ENCODE results near the gene EFTUD2.

EFTUD2 gene

GRCh38 chr17:44906763-44907728 is 7.8 kb upstream of the EFTUD2 start:
- no peak for FAIRE-seq
- TF ChIP-seq POLR2A (IDR thresholded peaks at IDR 0.05; ENCODE audit: low read depth, low read length) (no peak), POLR2AphosphoS5 (IDR thresholded peaks at IDR 0.05; ENCODE audit: low read depth, low read length) (no peak), TAF1 (IDR thresholded peaks at IDR 0.05; ENCODE audit: borderline replicate concordance, low read depth, low read length) (no peak)
- no peak for DNase-seq (ENCODE audit: insufficient read length)

- DNase-seq (ENCODE audit: insufficient read length), result no peak
- TF ChIP-seq POLR2AphosphoS5 (IDR thresholded peaks at IDR 0.05; ENCODE audit: low read depth, low read length) (no peak), TAF1 (IDR thresholded peaks at IDR 0.05; ENCODE audit: borderline replicate concordance, low read depth, low read length) (no peak), POLR2A (IDR thresholded peaks at IDR 0.05; ENCODE audit: low read depth, low read length) (no peak)
- FAIRE-seq, result no peak
These were observed 6.9 kb upstream of the EFTUD2 start for GRCh38 chr17:44906010-44906646.

GRCh38 chr17:44905006-44906000 is 6.1 kb upstream of the EFTUD2 start:
- FAIRE-seq (no peak), DNase-seq (ENCODE audit: insufficient read length) (no peak)
- TF ChIP-seq TAF1 (IDR thresholded peaks at IDR 0.05; ENCODE audit: borderline replicate concordance, low read depth, low read length), result no peak
- TF ChIP-seq POLR2AphosphoS5 (IDR thresholded peaks at IDR 0.05; ENCODE audit: low read depth, low read length), result no peak
- TF ChIP-seq POLR2A (IDR thresholded peaks at IDR 0.05; ENCODE audit: low read depth, low read length), result no peak

- no peak for TF ChIP-seq POLR2A (IDR thresholded peaks at IDR 0.05; ENCODE audit: low read depth, low read length)
- TF ChIP-seq POLR2AphosphoS5 (IDR thresholded peaks at IDR 0.05; ENCODE audit: low read depth, low read length), result no peak
- TF ChIP-seq TAF1 (IDR thresholded peaks at IDR 0.05; ENCODE audit: borderline replicate concordance, low read depth, low read length), result no peak
- no peak for DNase-seq (ENCODE audit: insufficient read length)
- no peak for FAIRE-seq
These were observed 5.0 kb upstream of the EFTUD2 start for GRCh38 chr17:44904001-44904984.

- FAIRE-seq, result no peak
- no peak for TF ChIP-seq TAF1 (IDR thresholded peaks at IDR 0.05; ENCODE audit: borderline replicate concordance, low read depth, low read length)
- TF ChIP-seq POLR2AphosphoS5 (IDR thresholded peaks at IDR 0.05; ENCODE audit: low read depth, low read length), result no peak
- no peak for TF ChIP-seq POLR2A (IDR thresholded peaks at IDR 0.05; ENCODE audit: low read depth, low read length)
- DNase-seq (ENCODE audit: insufficient read length), result no peak
These were observed 3.9 kb upstream of the EFTUD2 start for GRCh38 chr17:44903012-44903685.

- DNase-seq (ENCODE audit: insufficient read length), result no peak
- FAIRE-seq, result no peak
- TF ChIP-seq POLR2A (IDR thresholded peaks at IDR 0.05; ENCODE audit: low read depth, low read length) (no peak), POLR2AphosphoS5 (IDR thresholded peaks at IDR 0.05; ENCODE audit: low read depth, low read length) (no peak), TAF1 (IDR thresholded peaks at IDR 0.05; ENCODE audit: borderline replicate concordance, low read depth, low read length) (no peak)
These were observed 3.0 kb upstream of the EFTUD2 start for GRCh38 chr17:44902135-44902760.

- no peak for DNase-seq (ENCODE audit: insufficient read length)
- no peak for FAIRE-seq
- TF ChIP-seq POLR2AphosphoS5 (IDR thresholded peaks at IDR 0.05; ENCODE audit: low read depth, low read length), result no peak
- TF ChIP-seq POLR2A (IDR thresholded peaks at IDR 0.05; ENCODE audit: low read depth, low read length), result no peak
- no peak for TF ChIP-seq TAF1 (IDR thresholded peaks at IDR 0.05; ENCODE audit: borderline replicate concordance, low read depth, low read length)
These were observed 2.2 kb upstream of the EFTUD2 start for GRCh38 chr17:44901411-44901921.

- FAIRE-seq, result no peak
- TF ChIP-seq POLR2A (IDR thresholded peaks at IDR 0.05; ENCODE audit: low read depth, low read length) (no peak), POLR2AphosphoS5 (IDR thresholded peaks at IDR 0.05; ENCODE audit: low read depth, low read length) (no peak), TAF1 (IDR thresholded peaks at IDR 0.05; ENCODE audit: borderline replicate concordance, low read depth, low read length) (no peak)
- DNase-seq (ENCODE audit: insufficient read length), result no peak
These were observed 1.6 kb upstream of the EFTUD2 start for GRCh38 chr17:44900894-44901293.

- TF ChIP-seq POLR2AphosphoS5 (IDR thresholded peaks at IDR 0.05; ENCODE audit: low read depth, low read length) (no peak), POLR2A (IDR thresholded peaks at IDR 0.05; ENCODE audit: low read depth, low read length) (no peak)
- no peak for FAIRE-seq
- no peak for DNase-seq (ENCODE audit: insufficient read length)
These were observed 524 bp downstream of the EFTUD2 start for GRCh38 chr17:44898768-44899073.
